Tibial artery (tissue), 4 donors: Measurements from ENCODE around the gene CDK10.

Source experiments
- DNase-seq, 2 donors: peaks; one replicate each; pipeline ENCODE4 v3.0.0-alpha.2; 2019
- H3K27ac ChIP-seq, 2 donors: fragments of 200-600 bp; sonication (generic) in 1 of 2; 1 replicate in 1 of 2; 2 replicates in 1 of 2; pipeline ENCODE4 v1.5.1; 2018 to 2019; ENCODE audit warnings: mild to moderate bottlenecking in 1 of 2
- H3K27me3 ChIP-seq, 2 donors: fragments of 200-600 bp; sonication (generic) in 1 of 2; one replicate each; pipeline versions ENCODE4 v1.5.1 to v1.6.0; 2016 to 2019
- H3K36me3 ChIP-seq, 3 donors: fragments of 200-600 bp; sonication (generic) in 2 of 3; one replicate each; pipeline ENCODE4 v1.5.1; 2016 to 2019; ENCODE audit warnings: mild to moderate bottlenecking in 2 of 3
- H3K4me1 ChIP-seq, 4 donors: fragments of 200-600 bp; sonication (generic) in 2 of 4; 1 replicate in 3 of 4; 2 replicates in 1 of 4; pipeline ENCODE4 v1.5.1; 2016 to 2019
- H3K4me3 ChIP-seq, 2 donors: fragments of 200-600 bp; sonication (generic) in 1 of 2; 1 replicate in 1 of 2; 2 replicates in 1 of 2; pipeline ENCODE4 v1.5.1; 2018 to 2019; ENCODE audit warnings: mild to moderate bottlenecking in 2 of 2
- H3K9me3 ChIP-seq, 3 donors: fragments of 200-600 bp; sonication (generic) in 1 of 3; one replicate each; pipeline ENCODE4 v1.5.1; 2016 to 2019
- intact Hi-C: fragments of 100-400 bp; cut with DNase I; formaldehyde crosslinking; loops from one replicate; pipeline ENCODE4 v1.15.0; 2023; ENCODE audit warnings: low total_unique reads
- TF ChIP-seq, protein P1 (sequence below), 2 experiments: fragments of 200-600 bp in 1 of 2; fragments of 450-650 bp in 1 of 2; IDR thresholded peaks; one replicate each; pipeline ENCODE4 v1.5.1; 2017 to 2019; ENCODE audit warnings: antibody characterized with exemption in 2 of 2, mild to moderate bottlenecking in 1 of 2, moderate library complexity in 1 of 2

The CDK10 gene

DNA sequence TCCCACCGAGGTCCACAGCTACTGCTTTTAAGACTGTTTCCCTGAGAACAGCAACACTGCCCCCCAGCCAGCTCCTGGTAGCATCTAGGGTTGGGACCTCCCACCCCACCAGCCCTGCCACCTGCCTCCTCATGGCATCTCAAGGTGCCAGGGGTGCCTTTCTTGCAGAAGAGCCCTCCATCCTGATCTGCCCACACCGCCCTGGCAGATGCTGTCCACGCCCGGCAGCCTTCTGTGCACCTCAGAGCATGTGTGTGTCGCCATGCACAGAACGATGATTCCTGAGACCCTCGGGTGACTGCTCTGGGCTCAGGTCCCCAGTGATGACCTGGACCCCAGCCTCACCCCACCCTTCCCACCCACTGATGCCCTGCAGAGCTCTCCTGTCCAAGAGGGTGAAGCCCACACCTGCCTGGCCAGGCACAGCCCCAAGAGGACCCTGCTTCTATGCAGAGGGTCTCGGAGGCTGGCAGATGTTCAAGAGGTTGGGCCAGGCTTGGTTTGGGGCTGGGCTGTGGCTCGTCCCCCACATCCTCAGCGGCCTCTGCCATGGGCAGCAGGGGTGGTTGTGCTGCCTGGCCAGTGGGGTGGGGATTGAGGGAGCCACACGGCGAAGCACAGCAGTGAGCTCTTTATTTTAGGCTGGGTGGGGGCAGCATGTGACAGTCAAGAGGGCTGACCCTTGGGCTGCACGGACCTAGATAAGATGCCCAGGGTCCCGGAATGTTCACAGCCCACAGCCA lies 20.2 kb downstream of the CDK10 start:
- Histone ChIP-seq H3K27me3 (peaks cover 0 to 26% of the 10 kb centered on the region in 2 donors), H3K4me3 (no peak overlapping the region), H3K9me3 (no peaks in the 10 kb centered on the region), H3K27ac (no peak overlapping the region), H3K36me3 (no peaks in the 10 kb centered on the region), H3K4me1 (peaks cover 0 to 15% (median 11%) of the 10 kb centered on the region in 4 donors)
- DNase-seq: no peak
- TF ChIP-seq, protein P1, sequence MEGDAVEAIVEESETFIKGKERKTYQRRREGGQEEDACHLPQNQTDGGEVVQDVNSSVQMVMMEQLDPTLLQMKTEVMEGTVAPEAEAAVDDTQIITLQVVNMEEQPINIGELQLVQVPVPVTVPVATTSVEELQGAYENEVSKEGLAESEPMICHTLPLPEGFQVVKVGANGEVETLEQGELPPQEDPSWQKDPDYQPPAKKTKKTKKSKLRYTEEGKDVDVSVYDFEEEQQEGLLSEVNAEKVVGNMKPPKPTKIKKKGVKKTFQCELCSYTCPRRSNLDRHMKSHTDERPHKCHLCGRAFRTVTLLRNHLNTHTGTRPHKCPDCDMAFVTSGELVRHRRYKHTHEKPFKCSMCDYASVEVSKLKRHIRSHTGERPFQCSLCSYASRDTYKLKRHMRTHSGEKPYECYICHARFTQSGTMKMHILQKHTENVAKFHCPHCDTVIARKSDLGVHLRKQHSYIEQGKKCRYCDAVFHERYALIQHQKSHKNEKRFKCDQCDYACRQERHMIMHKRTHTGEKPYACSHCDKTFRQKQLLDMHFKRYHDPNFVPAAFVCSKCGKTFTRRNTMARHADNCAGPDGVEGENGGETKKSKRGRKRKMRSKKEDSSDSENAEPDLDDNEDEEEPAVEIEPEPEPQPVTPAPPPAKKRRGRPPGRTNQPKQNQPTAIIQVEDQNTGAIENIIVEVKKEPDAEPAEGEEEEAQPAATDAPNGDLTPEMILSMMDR (IDR thresholded peaks at IDR 0.05): no peak
- intact Hi-C loops: loop anchor here (2.0 kb wide), 1 partner anchor 86 kb away; no protein-coding TSS in a partner anchor

DNA sequence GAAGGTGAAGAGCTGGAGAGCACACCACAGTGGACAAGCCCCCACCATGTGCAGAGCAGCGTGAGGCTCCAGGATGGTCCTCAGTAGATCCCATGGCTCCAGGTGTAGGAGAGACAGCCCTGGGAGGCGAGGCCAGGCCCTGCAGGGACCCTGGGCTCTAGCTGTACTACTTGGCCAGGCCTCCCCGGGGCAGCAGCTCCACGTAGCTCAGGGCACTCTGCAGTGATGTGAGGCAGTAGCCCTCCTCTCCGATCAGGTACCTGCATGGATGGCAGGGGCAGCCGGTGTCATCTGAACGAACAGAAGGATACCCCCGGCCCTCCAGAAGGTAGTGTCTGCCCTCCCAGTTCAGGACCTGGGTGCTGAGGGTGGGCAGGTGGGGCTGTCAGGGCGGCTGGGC lies 21.2 kb downstream of the CDK10 start:
- Histone ChIP-seq H3K36me3 (no peaks in the 10 kb centered on the region), H3K27ac (no peak overlapping the region), H3K9me3 (no peaks in the 10 kb centered on the region), H3K27me3 (peaks cover 0 to 34% of the 10 kb centered on the region in 2 donors), H3K4me3 (no peak overlapping the region), H3K4me1 (peaks cover 0 to 17% (median 8%) of the 10 kb centered on the region in 4 donors)
- TF ChIP-seq, protein P1 (IDR thresholded peaks at IDR 0.05): no peak
- DNase-seq: no peak
- intact Hi-C loops: loop anchor here (2.0 kb wide), 1 partner anchor 85 kb away; no protein-coding TSS in a partner anchor

DNA sequence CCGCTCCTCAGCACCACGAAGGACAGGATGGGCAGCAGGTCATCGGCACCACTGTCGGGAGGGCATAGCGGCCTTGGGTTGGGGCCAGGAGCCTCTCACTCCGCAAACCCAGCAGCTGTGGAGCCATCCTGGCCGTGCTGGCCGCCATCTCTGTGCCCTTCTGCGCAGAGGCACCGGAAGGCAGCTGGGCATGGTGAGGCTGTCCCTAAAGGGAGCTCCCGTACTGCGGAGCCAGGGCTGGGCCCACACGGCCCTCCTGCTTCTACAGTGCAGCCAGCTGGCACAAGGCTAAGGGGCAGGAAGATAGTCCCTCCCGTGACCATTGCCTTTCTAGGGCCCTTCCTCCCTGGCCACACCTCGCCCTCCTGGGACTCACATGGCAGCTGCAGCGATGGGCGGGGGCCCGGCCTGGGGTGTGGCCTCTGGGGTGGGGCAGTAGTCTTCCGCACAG lies 22.0 kb downstream of the CDK10 start:
- no peaks in the 10 kb centered on the region for H3K9me3 ChIP-seq
- DNase-seq: no peak

DNA sequence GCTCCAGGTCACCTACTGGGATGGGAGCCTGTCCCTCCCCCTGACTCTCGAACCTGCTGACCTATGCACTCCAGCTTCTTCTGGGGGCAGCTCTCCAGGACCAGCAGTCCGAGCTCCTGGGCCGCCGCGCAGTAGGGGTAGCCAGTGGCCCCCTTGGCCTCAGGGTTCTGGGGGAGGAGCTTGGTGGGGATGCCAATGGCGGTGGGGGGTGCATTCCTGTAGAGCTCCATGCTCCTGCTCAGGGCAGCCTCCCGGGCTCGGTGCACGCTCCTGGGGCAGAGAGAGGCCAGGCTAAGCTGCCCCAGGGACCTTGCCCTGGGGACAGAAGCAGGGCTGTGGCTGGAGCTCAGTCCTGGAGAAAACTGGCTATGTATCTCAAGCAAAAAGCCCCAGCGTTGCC lies 22.7 kb downstream of the CDK10 start:
- Histone ChIP-seq H3K9me3 (no peaks in the 10 kb centered on the region), H3K27ac (no peak overlapping the region), H3K4me1 (peaks cover 0 to 17% (median 8%) of the 10 kb centered on the region in 4 donors), H3K27me3 (peaks cover 0 to 32% of the 10 kb centered on the region in 2 donors), H3K4me3 (no peak overlapping the region), H3K36me3 (no peaks in the 10 kb centered on the region)
- intact Hi-C loops: no loop called here
- DNase-seq: no peak
- TF ChIP-seq, protein P1 (IDR thresholded peaks at IDR 0.05): no peak

More for the DNA sequence above, 22.0 kb downstream of the CDK10 start:
- H3K4me1 ChIP-seq: peaks cover 0 to 17% (median 8%) of the 10 kb centered on the region in 4 donors
- H3K36me3 ChIP-seq: no peaks in the 10 kb centered on the region
- TF ChIP-seq, protein P1 (IDR thresholded peaks at IDR 0.05): no peak
- intact Hi-C loops: no loop called here
- H3K4me3 ChIP-seq: no peak overlapping the region
- H3K27me3 ChIP-seq: peaks cover 0 to 35% of the 10 kb centered on the region in 2 donors
- no peak overlapping the region for H3K27ac ChIP-seq

DNA sequence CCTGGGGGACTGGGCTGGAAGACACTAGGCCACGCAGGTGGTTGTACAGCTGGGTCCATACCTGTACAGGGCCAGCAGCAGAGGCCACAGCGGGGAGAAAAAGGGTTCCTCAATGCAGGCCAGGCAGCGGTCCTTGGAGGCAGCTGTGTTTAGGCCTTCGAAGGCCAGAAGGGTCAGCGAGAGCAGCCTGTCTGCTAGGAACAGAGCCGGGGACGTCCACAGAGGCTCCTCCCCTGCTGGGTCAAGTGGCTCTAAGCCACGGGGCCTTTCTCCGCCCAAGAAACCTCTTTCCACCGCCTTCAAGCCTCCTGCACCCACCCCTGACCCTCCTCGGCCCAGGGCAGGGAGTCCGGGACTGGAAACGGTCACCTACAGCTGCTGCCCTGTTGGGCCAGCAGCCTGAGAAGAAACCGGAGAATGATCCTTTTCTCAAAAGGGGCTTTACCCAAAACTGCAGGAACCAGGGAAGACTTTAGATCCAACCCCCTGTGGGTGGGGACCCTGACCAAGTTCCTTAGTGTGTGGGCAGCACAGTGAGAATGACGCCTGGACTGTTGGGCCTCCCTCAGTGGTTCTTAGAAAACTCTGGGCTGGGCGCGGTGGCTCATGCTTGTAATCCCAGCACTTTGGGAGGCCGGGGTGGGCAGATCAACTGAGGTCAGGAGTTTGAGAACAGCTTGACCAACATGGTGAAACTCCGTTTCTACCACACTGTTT lies 23.4 kb downstream of the CDK10 start:
- TF ChIP-seq, protein P1 (IDR thresholded peaks at IDR 0.05): no peak
- Histone ChIP-seq H3K4me3 (no peak overlapping the region), H3K27me3 (peaks cover 0 to 25% of the 10 kb centered on the region in 2 donors), H3K27ac (no peak overlapping the region), H3K9me3 (no peaks in the 10 kb centered on the region), H3K36me3 (no peaks in the 10 kb centered on the region), H3K4me1 (peaks cover 0 to 17% (median 8%) of the 10 kb centered on the region in 4 donors)
- intact Hi-C loops: no loop called here
- no peak for DNase-seq
